GM13976 (cell line): ENCODE results near the gene CSNK1D.
A peak's percentile ranks its signal among the peaks of the same experiment; 100 is the strongest.

Experiments used
- DNase-seq: peaks from one replicate; pipeline ENCODE4 v3.0.0; 2012; ENCODE audit warnings: low spot score
- CTCF ChIP-seq: IDR thresholded peaks from 2 replicates; pipeline ENCODE4 v1.5.1; 2012; ENCODE audit warnings: borderline replicate concordance, mild to moderate bottlenecking; ENCODE audit not compliant: insufficient read depth; ENCODE audit errors: extremely low read depth, missing control alignments, control extremely low read depth
- in situ Hi-C: fragments of 300-500 bp; cut with MboI; formaldehyde crosslinking; loops from one replicate; pipeline ENCODE4 v1.12.0; 2022; ENCODE audit warnings: low sequenced_read_pairs, mixed read lengths, inconsistent platforms; ENCODE audit not compliant: unreplicated experiment

Gene CSNK1D

GRCh38 chr17:82305727-82306300 lies 32.3 kb upstream of the CSNK1D start:
- no peak for DNase-seq
- in situ Hi-C loops = no loop called here
- TF ChIP-seq CTCF = no peak

GRCh38 chr17:82304826-82305726 lies 31.6 kb upstream of the CSNK1D start:
- in situ Hi-C loops = no loop called here
- peak; percentile 34 for DNase-seq
- no peak for TF ChIP-seq CTCF

- no peak for TF ChIP-seq CTCF
- in situ Hi-C loops = no loop called here
- no peak for DNase-seq
Observed at GRCh38 chr17:82303944-82304808, 30.7 kb upstream of the CSNK1D start.

GRCh38 chr17:82302991-82303943 lies 29.8 kb upstream of the CSNK1D start:
- DNase-seq = peak; percentile 45
- no peak for TF ChIP-seq CTCF
- in situ Hi-C loops = no loop called here

- peak; percentile 28 for DNase-seq
- in situ Hi-C loops = no loop called here
- no peak for TF ChIP-seq CTCF
Observed at GRCh38 chr17:82302568-82302963, 29.1 kb upstream of the CSNK1D start.
